Lung (tissue), 12 donors: Measurements from ENCODE around the gene ARL6IP4. TPM values are rescaled to one million over a fixed set of nuclear protein-coding genes. Genes with fewer than 3 reads are reported as not detected.

Experiments
- ATAC-seq: fragments of 200-7000 bp; cut with Tn5 transposase; one replicate; pipeline ENCODE4 v1.9.1; 2020; ENCODE audit warnings: moderate number of reproducible peaks; ENCODE audit not compliant: insufficient read depth, low FRiP score
- DNase-seq, 3 donors: peaks; one replicate each; pipeline ENCODE4 v3.0.0-alpha.2; 2013 to 2017
- H3K27ac ChIP-seq, 2 donors: one replicate each; pipeline ENCODE4 v1.5.1; 2013; ENCODE audit warnings: mild to moderate bottlenecking in 2 of 2, moderate library complexity in 2 of 2, control low read depth in 1 of 2, inconsistent platforms in 1 of 2, low read depth in 1 of 2, low read length in 1 of 2
- H3K27me3 ChIP-seq, 3 donors: one replicate each; pipeline ENCODE4 v1.5.1; 2013; ENCODE audit warnings: low read length in 2 of 3; ENCODE audit not compliant: control insufficient read depth in 3 of 3, insufficient read depth in 3 of 3
- H3K36me3 ChIP-seq, 4 donors: one replicate each; pipeline ENCODE4 v1.5.1; 2013; ENCODE audit warnings: low read length in 4 of 4, mild to moderate bottlenecking in 1 of 4, moderate library complexity in 1 of 4; ENCODE audit not compliant: control insufficient read depth in 4 of 4, insufficient read depth in 4 of 4
- H3K4me1 ChIP-seq, 5 donors: one replicate each; pipeline ENCODE4 v1.5.1; 2013; ENCODE audit warnings: low read length in 5 of 5, mild to moderate bottlenecking in 2 of 5, moderate library complexity in 1 of 5; ENCODE audit not compliant: control insufficient read depth in 5 of 5, insufficient read depth in 5 of 5
- H3K4me3 ChIP-seq: one replicate; pipeline ENCODE4 v1.5.1; 2013; ENCODE audit warnings: mild to moderate bottlenecking, control low read depth, moderate library complexity
- H3K9ac ChIP-seq, 2 donors: one replicate each; pipeline ENCODE4 v1.5.1; 2013; ENCODE audit warnings: low read length in 2 of 2, control low read depth in 1 of 2; ENCODE audit not compliant: insufficient read depth in 1 of 2
- H3K9me3 ChIP-seq, 4 donors: one replicate each; pipeline ENCODE4 v1.5.1; 2013; ENCODE audit warnings: low read length in 3 of 4, mild to moderate bottlenecking in 1 of 4, moderate library complexity in 1 of 4; ENCODE audit not compliant: control insufficient read depth in 4 of 4, insufficient read depth in 3 of 4
- CTCF ChIP-seq: IDR thresholded peaks from 2 replicates; pipeline ENCODE4 v1.5.1; 2012; ENCODE audit warnings: mild to moderate bottlenecking; ENCODE audit errors: control extremely low read depth, extremely low read depth
- WGBS, 2 donors: extraction: QIAGEN DNeasy Blood & Tissue Kit; methylation state at CpG; one replicate each; pipeline ENCODE4 v1.1.7; 2013; 5-methylcytosine and 5-hydroxymethylcytosine counted together
- polyA plus RNA-seq, 2 donors: library from polyadenylated mRNA; stranded (reverse); fragments of 200-250 nt; gene quantifications; one replicate each; pipeline ENCODE4 v1.2.1, GENCODE V29; 2013
- total RNA-seq, 2 donors: library from RNA; depleted of rRNA in 1 of 2; stranded (reverse); fragments of >200 nt in 1 of 2; gene quantifications; one replicate each; pipeline ENCODE4 v1.2.1, GENCODE V29; 2014 to 2021
- donor health status: control.
- donor health status: control.
- donor health status: Bipolar disorder and iron deficiency.
- donor health status: healthy.
- donor health status: DM: yes; HTN: yes; CAD: no.

ARL6IP4 gene
- total and polyA plus RNA-seq, 4 donors, result 83.6 to 354 (median 192) TPM

- Histone ChIP-seq H3K4me1 (peaks cover 3 to 54% (median 38%) of the 10 kb centered on the region in 5 donors), H3K27me3 (no peaks in the 10 kb centered on the region), H3K27ac (peak overlapping the region in 1 of 2 donors; percentile 92), H3K9me3 (peaks cover 0 to 2% (median 0%) of the 10 kb centered on the region in 4 donors), H3K9ac (peak overlapping the region in 1 of 2 donors; percentile 65), H3K36me3 (peaks cover 0 to 40% (median 8%) of the 10 kb centered on the region in 4 donors), H3K4me3 (peak overlapping the region; percentile 87)
- no peak for DNase-seq
- no peak for ATAC-seq
- no peak for TF ChIP-seq CTCF
- whole genome bisulfite sequencing, 2 donors, result 63% methylated on average over 25 of the region's 25 CpGs
Measured at GRCh38 chr12:122981587-122982476, 1.4 kb downstream of the ARL6IP4 start.

GRCh38 chr12:122982477-122982815 is 2.0 kb downstream of the ARL6IP4 start:
- Histone ChIP-seq H3K4me3 (no peak overlapping the region), H3K27ac (peak overlapping the region in 1 of 2 donors; percentile 13), H3K9me3 (peaks cover 0 to 2% (median 0%) of the 10 kb centered on the region in 4 donors), H3K27me3 (no peaks in the 10 kb centered on the region), H3K36me3 (peaks cover 0 to 44% (median 8%) of the 10 kb centered on the region in 4 donors), H3K9ac (no peak overlapping the region), H3K4me1 (peaks cover 3 to 54% (median 35%) of the 10 kb centered on the region in 5 donors)
- no peak for DNase-seq
- no peak for TF ChIP-seq CTCF
- 77 to 83% methylated on average over 11 of the region's 11 CpGs for WGBS, 2 donors
- ATAC-seq, result no peak

- Histone ChIP-seq H3K4me1 (peaks cover 3 to 54% (median 35%) of the 10 kb centered on the region in 5 donors), H3K4me3 (no peak overlapping the region), H3K36me3 (peaks cover 0 to 48% (median 8%) of the 10 kb centered on the region in 4 donors), H3K9ac (no peak overlapping the region), H3K27me3 (no peaks in the 10 kb centered on the region), H3K27ac (peak overlapping the region; percentile 26 to 45), H3K9me3 (peaks cover 0 to 2% (median 0%) of the 10 kb centered on the region in 4 donors)
- DNase-seq, result no peak
- no peak for ATAC-seq
- 77 to 83% methylated on average over 21 of the region's 21 CpGs for WGBS, 2 donors
- no peak for TF ChIP-seq CTCF
Measured at GRCh38 chr12:122982963-122983788, 2.7 kb downstream of the ARL6IP4 start.
